GM19023 (cell line): ENCODE data around the gene WDFY2.
"Not testable (repeated sequence)": the region's sequence is repeated elsewhere in the genome, so short reads cannot be mapped to it uniquely, and the experiment has no call there.

ENCODE experiments used
- ATAC-seq: cut with Tn5 transposase; IDR thresholded peaks from one replicate; pipeline ENCODE4 v1.9.1; 2021; ENCODE audit warnings: mild to moderate bottlenecking, moderate library complexity; ENCODE audit not compliant: unreplicated experiment

The WDFY2 gene

DNA sequence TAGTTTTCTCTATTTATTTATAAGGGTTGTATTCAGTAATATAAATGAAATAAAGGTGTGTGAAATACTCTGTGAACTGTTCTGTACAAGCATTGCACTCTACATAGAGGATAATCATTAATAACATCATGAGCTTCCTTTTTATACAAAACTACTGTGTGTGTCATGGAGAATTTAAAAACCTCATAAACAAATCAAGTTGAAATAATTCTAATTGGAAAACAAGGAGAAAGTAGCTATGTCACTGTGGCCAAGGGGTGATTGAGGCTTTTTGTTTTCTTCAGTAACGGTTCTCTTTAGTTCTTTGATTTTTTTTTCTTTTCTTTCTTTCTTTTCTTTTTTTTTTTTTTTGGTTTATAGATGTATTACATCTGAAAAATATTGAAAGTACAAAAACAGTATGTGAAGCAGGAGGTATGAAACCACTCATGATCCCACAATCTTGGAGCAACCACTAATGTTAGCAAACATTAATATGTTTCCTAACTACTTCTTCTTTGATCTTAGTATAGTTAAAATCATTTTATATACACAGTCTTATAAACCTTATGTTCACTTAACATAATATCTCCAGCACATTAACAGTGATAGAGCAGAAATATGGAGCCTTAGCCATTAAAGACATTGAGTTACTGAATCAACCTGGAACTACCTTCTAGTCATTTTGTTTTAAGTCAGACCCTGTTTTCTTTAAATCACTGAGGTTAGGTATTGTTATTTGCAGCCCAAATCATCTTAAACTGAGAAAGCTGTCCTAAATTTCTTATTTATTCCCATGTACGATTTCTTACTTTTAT is 45.4 kb downstream of the WDFY2 start:
- no peak for ATAC-seq

GRCh38 chr13:51630288-51630615 is 46.0 kb downstream of the WDFY2 start:
- ATAC-seq: no peak

DNA sequence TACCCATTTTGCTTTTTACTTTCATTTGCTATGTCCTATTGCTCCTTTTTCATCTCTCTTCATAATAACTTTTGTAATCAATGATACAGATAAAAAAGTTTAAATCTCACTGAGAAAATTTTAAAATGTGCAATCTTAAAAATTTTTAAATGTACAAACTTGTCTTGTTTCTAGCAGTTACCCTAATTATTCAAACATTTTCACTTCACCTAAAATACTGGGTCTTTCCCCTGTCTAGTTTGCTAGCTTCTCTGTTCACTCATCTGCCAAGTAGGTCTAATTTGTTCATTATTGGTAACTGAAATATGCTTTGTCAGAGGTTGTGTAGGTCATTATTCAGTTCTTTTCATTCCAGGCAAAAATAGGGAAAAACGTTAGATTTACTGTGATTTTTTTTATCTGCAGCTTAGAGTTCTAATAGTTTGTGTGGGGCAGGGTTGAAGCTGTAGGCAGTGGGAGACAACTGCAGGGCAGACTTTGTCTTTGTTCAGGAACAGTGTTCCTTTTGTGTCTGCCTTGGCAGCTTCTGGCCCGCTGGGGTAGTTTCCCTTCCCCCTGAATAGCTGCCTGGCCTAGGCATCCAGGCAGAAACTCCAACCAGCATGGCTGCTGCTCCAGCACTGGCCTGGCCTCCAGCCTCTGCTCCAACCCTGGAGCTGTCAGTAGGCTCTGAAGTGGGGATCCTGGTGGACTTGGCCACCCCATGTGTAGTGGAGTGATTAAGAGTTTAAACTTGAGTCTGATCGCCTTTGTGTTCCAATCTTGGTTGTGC is 48.5 kb downstream of the WDFY2 start:
- ATAC-seq: no peak

GRCh38 chr13:51635137-51635878 is 51.0 kb downstream of the WDFY2 start:
- ATAC-seq: no peak

DNA sequence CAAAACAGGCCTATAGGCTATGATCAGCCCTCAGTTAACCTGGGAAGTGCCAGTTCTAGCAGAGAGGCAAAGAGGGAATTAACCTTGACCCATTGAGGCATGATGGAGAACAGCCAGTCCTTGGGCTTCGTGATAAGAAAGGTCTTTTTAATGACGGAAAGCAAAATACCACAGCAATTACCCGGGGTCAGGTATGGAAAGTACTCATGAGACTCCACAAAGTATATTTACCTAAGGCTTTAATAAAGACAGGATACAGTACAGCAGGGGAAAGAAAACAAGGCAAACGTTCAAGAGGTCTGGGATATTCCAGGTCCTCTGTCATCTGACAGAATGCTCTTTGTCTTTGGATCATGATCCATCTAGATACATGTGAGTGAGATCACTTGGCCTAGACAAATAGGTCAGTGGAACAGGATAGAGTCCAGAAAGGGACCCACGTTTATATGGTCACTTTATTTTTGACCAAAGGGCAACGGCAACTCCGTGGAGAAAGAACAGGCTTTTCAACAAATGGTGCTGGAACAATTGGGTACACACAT is 52.2 kb downstream of the WDFY2 start:
- no peak for ATAC-seq

DNA sequence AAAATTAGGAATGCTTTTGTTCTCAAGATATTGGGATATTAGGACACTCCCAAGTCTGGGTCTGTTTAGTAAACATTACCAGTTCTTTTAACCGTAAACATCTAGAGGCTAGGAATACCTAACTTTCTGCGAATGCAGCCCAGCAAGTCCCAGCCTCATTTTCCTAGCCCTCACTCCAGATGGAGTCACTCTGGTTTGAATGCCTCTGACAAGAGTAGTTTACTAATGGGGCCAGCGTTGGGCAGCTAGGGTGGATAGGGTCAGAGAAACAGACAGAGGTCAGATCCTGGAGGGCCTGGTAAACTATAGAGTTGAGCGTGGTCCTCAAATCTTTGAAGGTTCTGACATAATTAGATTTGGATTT is 53.6 kb downstream of the WDFY2 start:
- ATAC-seq: no peak

DNA sequence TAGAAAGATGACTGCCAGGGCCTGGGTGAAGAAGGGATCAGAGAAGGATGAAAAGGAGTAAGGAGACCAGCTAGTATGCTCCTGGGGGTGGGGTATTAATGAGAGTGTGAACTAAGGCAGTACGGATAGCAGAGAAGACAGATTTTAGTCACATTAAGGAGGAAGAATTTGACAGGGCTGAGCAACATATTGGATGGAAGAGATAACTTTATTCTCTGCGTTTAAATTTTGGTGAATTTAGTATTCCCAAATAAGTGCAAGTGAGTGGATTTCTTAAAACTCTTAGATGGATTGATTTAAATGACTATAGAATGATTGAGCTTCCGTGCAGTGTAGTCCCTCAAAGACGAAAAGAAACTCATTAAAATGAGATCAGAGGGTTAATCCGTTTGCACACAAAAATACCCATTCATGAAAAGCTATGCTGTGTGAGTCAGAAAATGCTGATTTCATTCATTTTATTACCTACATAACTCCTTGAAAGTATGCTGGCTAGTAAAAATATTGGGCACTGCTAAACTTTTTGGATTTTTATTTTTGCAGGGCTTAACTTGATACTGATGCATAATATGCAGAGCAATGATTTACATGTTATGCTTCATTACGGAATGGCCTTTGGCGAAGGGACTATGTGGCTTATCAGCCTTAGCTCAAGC is 54.1 kb downstream of the WDFY2 start:
- ATAC-seq: no peak

- ATAC-seq: no peak
Measured at GRCh38 chr13:51639171-51639570, 54.9 kb downstream of the WDFY2 start.

DNA sequence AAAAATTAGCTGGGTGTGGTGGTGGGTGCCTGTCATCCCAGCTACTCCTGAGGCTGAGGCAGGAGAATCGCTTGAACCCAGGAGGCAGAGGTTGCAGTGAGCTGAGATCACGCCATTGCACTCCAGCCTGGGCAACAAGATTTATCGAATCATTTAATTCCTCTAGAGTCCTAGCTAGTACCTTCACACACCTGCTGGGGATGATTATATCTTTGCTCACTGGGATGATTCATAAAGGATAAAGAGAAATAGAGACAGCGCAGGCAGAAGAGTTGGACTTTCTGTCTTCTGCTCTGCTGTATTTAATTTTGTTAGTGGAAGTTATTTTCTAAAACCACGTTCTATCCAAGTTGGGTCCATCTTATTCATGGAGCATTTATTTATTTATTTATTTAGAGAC is 56.4 kb downstream of the WDFY2 start:
- ATAC-seq: not testable (repeated sequence)

DNA sequence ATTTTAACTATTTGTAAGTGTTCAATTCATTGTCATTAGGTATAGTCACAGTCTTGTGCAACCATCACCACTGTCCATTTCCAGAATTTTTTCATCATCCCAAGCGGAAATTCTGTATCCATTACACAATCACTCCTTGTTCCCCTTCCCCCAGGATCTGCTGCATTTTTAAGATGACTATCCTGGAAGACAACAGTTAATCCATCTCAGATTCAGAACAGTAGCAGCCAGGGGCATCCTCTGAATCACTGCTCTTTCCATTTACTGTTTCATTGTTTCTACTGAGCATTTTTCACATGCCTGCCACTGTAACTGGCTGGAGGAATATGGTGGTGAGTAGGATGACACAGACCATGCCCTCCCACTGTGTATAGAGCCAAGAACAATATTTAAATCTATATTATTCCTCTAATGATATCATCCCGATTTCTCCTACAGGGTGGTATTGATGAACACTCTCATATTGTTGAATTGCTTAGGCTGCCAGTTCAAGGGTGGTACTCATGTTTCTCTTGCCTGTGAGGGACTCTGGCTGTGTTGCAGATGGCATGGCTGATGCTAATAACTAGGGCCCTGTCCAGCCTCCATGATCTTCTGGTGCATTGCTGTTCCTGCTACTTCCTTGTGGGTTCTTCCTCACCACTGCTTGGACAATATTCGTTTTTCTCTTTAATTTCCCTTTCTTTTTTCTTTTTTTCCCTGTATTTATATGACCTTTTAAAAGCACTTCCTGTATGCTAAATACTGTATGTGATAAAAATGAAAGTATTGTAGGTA is 59.0 kb downstream of the WDFY2 start:
- no peak for ATAC-seq

DNA sequence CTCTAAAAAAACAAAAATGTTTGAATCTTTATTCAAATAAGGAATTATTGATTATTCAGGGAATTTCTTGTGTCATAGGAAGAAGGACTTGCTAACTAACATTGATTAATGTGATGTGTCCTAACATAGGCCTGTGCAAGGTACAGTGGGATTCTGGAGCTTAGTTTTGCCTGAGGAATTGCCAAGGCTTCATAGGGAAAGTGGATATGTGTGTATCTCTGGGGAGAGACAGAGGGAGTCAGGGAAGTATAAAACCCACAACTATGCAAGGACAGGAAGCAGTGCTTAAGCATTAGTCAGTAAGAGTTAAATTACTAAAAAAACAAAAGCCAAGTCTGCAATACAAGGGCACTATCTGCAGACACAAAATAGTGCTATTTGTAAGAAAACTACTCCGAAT is 59.6 kb downstream of the WDFY2 start:
- ATAC-seq: no peak

DNA sequence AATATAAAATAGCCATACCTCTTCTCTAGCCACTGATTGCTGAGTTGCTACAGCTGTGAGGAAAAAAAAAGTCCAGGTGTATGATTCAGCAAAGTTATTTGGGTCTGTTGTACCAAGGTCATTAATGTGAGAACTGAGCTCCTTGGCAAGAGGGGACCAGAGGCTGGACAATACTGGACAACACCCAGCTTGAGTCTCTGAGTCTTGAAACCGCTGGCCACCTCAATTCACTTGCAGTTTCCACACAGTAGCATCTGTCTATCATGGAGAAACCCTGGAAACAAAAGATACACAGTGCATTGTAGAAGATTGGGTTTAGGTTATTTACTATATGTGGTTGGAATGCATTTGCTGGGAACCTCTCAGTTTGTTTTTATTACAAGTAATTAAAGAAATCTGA is 60.4 kb downstream of the WDFY2 start:
- ATAC-seq: no peak

DNA sequence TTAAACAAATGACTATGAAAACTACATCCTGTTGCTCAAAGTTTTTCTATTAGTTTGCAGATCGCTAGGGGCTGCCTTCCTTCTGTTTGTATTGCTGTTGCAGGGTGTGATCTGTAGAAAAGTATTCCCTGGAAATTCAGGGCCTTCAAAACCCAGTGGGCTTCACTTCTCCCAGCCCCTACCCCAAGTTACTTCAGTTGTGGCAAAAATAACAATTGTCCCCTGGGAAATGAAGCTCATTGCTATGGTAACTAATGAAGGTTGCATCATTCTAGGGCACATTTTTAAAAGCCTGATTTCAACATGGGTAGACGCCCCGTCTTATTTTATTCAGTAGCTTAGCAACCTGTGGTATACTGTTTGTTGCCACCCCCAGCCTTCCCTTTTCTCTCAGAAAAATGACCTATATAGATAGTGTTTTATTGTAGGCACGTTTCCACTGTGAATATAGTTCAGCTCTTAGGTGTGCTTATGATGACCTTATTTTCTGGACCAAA is 60.9 kb downstream of the WDFY2 start:
- no peak for ATAC-seq

- no peak for ATAC-seq
Measured at GRCh38 chr13:51645761-51646670, 61.8 kb downstream of the WDFY2 start.

GRCh38 chr13:51647067-51647466 is 62.8 kb downstream of the WDFY2 start:
- ATAC-seq: no peak

GRCh38 chr13:51652193-51652592 is 67.9 kb downstream of the WDFY2 start:
- ATAC-seq: not testable (repeated sequence)

GRCh38 chr13:51659276-51660127 is 75.2 kb downstream of the WDFY2 start:
- ATAC-seq: no peak

DNA sequence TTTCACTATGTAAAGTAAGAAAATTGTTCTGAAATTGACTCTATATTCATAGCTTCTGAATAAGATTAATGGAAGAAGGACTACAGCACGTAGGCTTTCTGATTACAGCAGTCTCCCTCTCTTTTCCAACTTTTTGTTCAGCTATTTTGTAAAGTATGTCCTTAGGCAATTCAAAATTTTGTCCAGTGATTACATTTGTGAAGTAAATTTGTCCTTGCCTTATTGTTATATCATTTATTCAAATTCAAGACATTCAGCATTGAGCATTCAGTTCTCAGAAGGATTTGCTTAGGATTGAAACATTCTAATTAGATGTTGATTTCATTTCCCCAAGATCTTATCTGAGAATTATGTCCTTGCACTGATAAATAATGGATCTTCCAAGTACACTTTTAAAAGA is 76.6 kb downstream of the WDFY2 start:
- ATAC-seq: no peak
